HUES6 (cell line): ENCODE measurements around the gene MNX1.

Experiments
- H3K27ac ChIP-seq: 2 replicates; pipeline ENCODE4 v1.7.0; 2013; ENCODE audit warnings: low read depth, mild to moderate bottlenecking, low read length, inconsistent platforms
- H3K27me3 ChIP-seq: 2 replicates; pipeline ENCODE4 v1.6.1; 2013; ENCODE audit warnings: low read length; ENCODE audit not compliant: control insufficient read depth, insufficient read depth
- H3K36me3 ChIP-seq: 2 replicates; pipeline ENCODE4 v1.6.1; 2013; ENCODE audit warnings: low read length; ENCODE audit not compliant: control insufficient read depth, insufficient read depth
- H3K4me1 ChIP-seq: 2 replicates; pipeline ENCODE4 v1.6.1; 2013; ENCODE audit warnings: low read length; ENCODE audit not compliant: control insufficient read depth, insufficient read depth
- H3K4me3 ChIP-seq: 2 replicates; pipeline ENCODE4 v1.5.1; 2013; ENCODE audit warnings: low read depth, low read length
- H3K9ac ChIP-seq: one replicate; pipeline ENCODE4 v1.6.1; 2013; ENCODE audit warnings: mild to moderate bottlenecking, low read length
- H3K9me3 ChIP-seq: 2 replicates; pipeline ENCODE4 v1.6.1; 2013; ENCODE audit warnings: low read depth, low read length; ENCODE audit not compliant: control insufficient read depth, insufficient read depth

Gene MNX1

DNA sequence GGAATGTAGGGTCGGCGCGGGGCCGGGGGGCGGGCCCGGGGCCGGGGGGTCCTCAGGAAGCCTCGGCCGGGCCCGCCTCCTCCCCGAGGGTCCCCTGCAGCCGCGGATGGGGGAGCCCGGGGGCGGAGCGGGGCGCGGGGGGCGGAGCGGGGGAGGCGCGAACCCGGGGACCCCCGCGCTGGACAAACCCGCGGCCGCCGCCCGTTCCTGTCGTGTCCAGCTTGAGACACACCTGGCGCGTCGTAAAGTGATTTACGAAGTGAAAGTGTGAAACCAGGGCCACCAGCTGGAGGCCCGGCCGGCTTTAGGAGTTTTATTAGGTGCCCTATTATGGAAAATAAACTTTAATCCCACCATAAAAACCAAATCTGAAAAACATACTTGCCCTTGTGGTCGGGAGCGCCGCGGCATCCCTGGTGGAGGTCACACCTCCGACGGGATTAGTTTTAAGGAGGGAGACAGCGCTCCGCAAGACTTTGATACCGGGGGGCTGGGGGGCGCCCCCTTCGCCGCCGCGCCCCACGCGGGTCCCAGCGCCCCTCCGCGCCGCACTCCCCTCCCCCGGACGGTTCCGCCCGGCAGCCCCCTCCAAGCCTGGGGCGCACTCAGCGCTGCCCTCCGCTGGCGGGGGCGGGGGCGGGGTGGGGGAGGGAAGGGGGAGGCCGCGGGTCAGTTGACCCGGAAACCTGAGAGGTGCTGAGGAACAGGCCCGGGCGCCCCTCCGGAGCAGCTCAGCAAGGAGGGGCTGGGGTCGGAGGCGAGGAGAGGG lies 10.3 kb downstream of the MNX1 start:
- peaks cover 25% of the 10 kb centered on the region for H3K4me1 ChIP-seq
- H3K9me3 ChIP-seq: no peaks in the 10 kb centered on the region
- H3K36me3 ChIP-seq: no peaks in the 10 kb centered on the region
- peak overlapping the region; percentile 48 for H3K4me3 ChIP-seq
- no peak overlapping the region for H3K27ac ChIP-seq
- H3K9ac ChIP-seq: no peak overlapping the region
- H3K27me3 ChIP-seq: peaks cover 98% of the 10 kb centered on the region

- peaks cover 95% of the 10 kb centered on the region for H3K27me3 ChIP-seq
- H3K4me1 ChIP-seq: peaks cover 23% of the 10 kb centered on the region
- no peaks in the 10 kb centered on the region for H3K36me3 ChIP-seq
- H3K4me3 ChIP-seq: peak overlapping the region; percentile 42
- no peak overlapping the region for H3K27ac ChIP-seq
- no peak overlapping the region for H3K9ac ChIP-seq
- H3K9me3 ChIP-seq: no peaks in the 10 kb centered on the region
Observed at GRCh38 chr7:156998988-156999957, 11.2 kb downstream of the MNX1 start.

DNA sequence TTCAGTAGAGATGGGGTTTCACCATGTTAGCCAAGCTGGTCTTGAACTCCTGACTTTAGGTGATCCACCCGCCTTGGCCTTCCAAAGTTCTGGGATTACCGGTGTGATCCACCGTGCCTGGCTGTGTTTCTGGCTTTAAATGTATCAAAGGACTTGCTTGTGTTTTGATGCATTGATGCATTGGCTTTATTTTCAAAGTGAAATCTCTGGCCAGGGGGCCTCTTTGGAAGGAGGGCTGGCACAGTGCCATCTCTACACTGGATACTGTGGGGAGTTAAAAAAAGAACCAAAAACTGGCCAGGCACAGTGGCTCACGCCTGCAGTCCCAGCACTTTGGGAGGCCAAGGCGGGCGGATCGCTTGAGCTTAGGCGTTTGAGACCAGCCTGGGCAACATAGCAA lies 16.0 kb downstream of the MNX1 start:
- H3K36me3 ChIP-seq: no peaks in the 10 kb centered on the region
- peaks cover 66% of the 10 kb centered on the region for H3K27me3 ChIP-seq
- peaks cover 6% of the 10 kb centered on the region for H3K4me1 ChIP-seq
- H3K4me3 ChIP-seq: no peak overlapping the region
- no peak overlapping the region for H3K9ac ChIP-seq
- no peak overlapping the region for H3K27ac ChIP-seq
- no peaks in the 10 kb centered on the region for H3K9me3 ChIP-seq

- H3K9ac ChIP-seq: no peak overlapping the region
- no peak overlapping the region for H3K4me3 ChIP-seq
- no peaks in the 10 kb centered on the region for H3K36me3 ChIP-seq
- H3K27ac ChIP-seq: no peak overlapping the region
- H3K4me1 ChIP-seq: peaks cover under 1% of the 10 kb centered on the region; the same call in 1 of the 2 replicates
- H3K9me3 ChIP-seq: no peaks in the 10 kb centered on the region
- peaks cover 61% of the 10 kb centered on the region for H3K27me3 ChIP-seq
Observed at GRCh38 chr7:156993925-156994235, 16.6 kb downstream of the MNX1 start.

DNA sequence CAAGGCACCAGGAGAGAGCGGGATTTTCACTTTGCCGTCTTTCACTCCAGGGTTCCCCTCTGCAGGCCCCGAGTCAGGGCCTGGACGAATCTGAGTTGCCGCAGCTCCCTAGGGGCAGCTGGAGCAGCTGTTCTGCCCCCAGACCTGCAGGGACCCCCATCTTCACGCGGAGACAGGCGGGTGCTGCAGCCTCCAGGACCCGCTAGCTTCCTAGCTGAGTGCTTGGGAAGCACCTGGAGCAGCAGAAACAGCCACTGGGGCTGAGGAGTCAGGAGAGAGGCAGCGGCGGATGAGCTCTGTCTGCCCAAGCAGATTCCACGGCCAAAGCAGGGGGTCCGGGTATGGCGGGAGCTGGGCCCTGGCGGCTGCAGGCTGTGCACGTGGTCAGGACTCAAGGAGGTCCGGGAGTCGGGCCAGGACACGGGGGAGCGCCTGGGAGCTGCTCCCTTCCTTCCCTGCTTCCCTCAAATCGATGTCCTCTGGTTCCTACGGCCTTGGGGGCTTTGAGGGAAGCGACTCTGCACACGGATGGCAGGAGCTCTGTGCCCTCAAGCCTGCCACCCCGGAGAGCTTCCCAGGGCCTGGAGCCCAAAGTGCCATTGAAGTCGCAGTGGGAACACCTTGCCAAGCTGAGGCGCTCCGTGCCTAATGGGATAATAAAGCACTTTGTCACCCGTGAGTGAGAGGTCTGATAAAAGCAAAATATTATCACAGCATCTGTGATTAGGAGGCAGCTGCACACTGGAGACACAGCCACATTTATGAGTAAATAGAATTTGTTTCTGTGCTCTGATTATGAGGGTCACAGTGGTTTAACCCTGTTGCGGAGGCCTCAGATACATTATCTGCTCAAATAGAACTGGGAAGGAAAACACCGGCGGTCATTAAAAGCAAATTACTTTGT lies 17.2 kb downstream of the MNX1 start:
- peaks cover 55% of the 10 kb centered on the region for H3K27me3 ChIP-seq
- H3K27ac ChIP-seq: no peak overlapping the region
- no peak overlapping the region for H3K9ac ChIP-seq
- no peaks in the 10 kb centered on the region for H3K9me3 ChIP-seq
- H3K4me1 ChIP-seq: no peaks in the 10 kb centered on the region
- H3K4me3 ChIP-seq: no peak overlapping the region
- no peaks in the 10 kb centered on the region for H3K36me3 ChIP-seq

DNA sequence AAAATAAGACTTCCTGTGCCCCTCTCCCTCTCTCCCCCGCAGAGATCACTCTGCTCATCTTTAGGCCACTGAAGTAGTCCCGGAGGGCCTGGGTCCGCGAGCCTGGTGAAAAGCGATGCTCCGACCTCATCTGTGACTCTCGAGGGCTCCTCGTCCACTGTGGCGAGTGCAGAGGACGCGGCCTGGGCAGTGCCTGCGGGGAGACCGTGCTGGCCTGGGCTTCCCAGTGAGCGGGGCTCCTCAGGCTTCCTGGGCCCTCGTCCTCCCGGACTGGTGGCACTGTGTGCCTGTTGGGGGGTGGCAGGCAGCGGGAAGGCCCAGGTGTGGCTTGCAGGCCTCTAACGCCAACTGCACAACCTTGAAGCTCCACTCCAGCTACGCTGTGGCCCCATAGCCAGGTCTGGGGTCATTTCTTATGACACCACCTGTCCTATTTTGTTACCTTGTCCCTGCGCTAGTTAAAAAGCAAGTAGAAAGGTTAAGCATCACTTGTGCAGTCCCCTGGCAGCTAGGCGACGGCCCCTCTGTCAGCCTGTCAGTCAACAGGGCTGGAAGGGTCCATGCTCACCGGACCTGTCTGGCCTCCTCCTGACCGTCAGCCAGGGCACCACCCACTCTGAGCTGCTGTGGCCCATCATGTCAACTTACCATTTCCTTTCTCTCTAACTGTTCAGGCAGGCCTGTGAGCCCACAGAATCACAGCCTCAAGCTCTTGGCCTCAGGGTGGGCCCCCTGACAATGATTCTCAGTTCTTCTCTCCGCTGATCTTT lies 20.5 kb downstream of the MNX1 start:
- Histone ChIP-seq H3K9me3 (no peaks in the 10 kb centered on the region), H3K36me3 (no peaks in the 10 kb centered on the region), H3K27me3 (peaks cover 25% of the 10 kb centered on the region), H3K9ac (no peak overlapping the region), H3K4me1 (no peaks in the 10 kb centered on the region), H3K4me3 (no peak overlapping the region), H3K27ac (no peak overlapping the region)

GRCh38 chr7:156988343-156989185 lies 21.9 kb downstream of the MNX1 start:
- Histone ChIP-seq H3K9me3 (no peaks in the 10 kb centered on the region), H3K27me3 (peaks cover 14% of the 10 kb centered on the region), H3K9ac (no peak overlapping the region), H3K36me3 (no peaks in the 10 kb centered on the region), H3K4me1 (no peaks in the 10 kb centered on the region), H3K27ac (no peak overlapping the region), H3K4me3 (no peak overlapping the region)

GRCh38 chr7:156986378-156986777 lies 24.1 kb downstream of the MNX1 start:
- no peaks in the 10 kb centered on the region for H3K9me3 ChIP-seq
- no peak overlapping the region for H3K9ac ChIP-seq
- no peaks in the 10 kb centered on the region for H3K4me1 ChIP-seq
- no peak overlapping the region for H3K4me3 ChIP-seq
- H3K36me3 ChIP-seq: no peaks in the 10 kb centered on the region
- no peaks in the 10 kb centered on the region for H3K27me3 ChIP-seq
- H3K27ac ChIP-seq: no peak overlapping the region

DNA sequence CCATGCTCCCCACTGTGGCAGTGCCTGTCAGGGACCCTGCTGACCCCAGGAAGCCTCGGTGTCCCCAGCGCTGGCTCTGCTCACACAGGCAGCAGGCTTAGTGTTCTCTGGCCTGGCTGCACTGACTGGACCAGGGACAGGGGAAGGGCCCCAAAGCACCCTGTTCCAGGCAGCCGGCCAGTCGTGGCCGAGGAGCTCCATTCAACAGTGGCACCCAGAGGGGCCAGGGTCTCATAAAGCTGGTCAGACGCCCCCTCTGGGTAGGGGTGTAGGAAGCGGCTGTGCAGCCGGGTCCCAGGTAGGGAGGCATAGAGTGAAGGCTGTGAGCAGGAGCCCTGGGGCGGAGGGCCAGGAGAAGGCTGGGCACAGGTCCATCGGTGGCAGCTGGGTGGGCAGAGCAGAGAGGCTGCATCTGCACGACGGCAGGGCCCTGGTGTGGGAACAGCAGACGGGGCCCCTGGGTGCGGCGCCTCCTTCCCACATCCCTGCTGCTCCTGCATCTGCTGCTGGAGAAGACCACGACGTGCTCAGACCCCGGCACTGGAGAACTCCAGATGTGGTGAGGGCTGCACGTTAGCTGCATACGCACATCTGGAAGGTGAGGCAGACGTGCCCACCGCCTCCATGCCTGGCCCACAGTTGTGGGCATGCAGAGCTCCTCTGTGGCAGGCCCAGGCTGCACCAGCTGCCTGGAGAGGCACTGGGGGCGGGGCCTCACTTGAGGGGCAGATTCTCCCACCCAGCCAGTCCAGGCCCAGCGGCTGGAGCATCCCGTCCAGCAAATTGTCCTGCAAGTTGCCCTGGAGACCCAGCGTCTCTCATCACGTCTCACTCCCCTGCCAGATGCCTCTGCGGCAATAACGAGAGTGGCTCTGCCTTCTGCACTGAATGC lies 25.1 kb downstream of the MNX1 start:
- H3K9ac ChIP-seq: no peak overlapping the region
- no peaks in the 10 kb centered on the region for H3K4me1 ChIP-seq
- H3K4me3 ChIP-seq: no peak overlapping the region
- H3K36me3 ChIP-seq: no peaks in the 10 kb centered on the region
- no peaks in the 10 kb centered on the region; the same call in 1 of the 2 replicates for H3K27me3 ChIP-seq
- no peaks in the 10 kb centered on the region for H3K9me3 ChIP-seq
- no peak overlapping the region for H3K27ac ChIP-seq
